GM12878 (cell line): Measurements from ENCODE around the gene MCOLN2. TPM values are rescaled to one million over a fixed set of nuclear protein-coding genes. Genes with fewer than 3 reads are reported as not detected.

Experiments used
- ATF7 ChIP-seq: fragments of 450-650 bp; IDR thresholded peaks from 2 replicates; pipeline ENCODE4 v1.6.1; 2016; ENCODE audit warnings: low read depth, mild to moderate bottlenecking
- CHD1 ChIP-seq: IDR thresholded peaks from 2 replicates; pipeline ENCODE4 v1.6.1; 2012; ENCODE audit warnings: low read depth, low read length, improper control_type of control experiment
- ETV6 ChIP-seq, 2 experiments: fragments of 450-650 bp in 1 of 2; IDR thresholded peaks in 1 of 2; conservative IDR thresholded peaks in 1 of 2; 2 replicates each; pipeline ENCODE4 v1.6.1; 2014; ENCODE audit warnings: antibody characterized with exemption in 1 of 2, borderline replicate concordance in 1 of 2, low read depth in 1 of 2, mild to moderate bottlenecking in 1 of 2, moderate library complexity in 1 of 2
- EZH2 ChIP-seq: IDR thresholded peaks from 2 replicates; pipeline ENCODE4 v1.6.1; 2012; ENCODE audit warnings: low read depth, mild to moderate bottlenecking, control low read depth, inconsistent platforms, low read length, borderline replicate concordance; ENCODE audit not compliant: control insufficient read depth
- GATAD2B ChIP-seq: fragments of 450-650 bp; conservative IDR thresholded peaks from 2 replicates; pipeline ENCODE4 v1.6.1; 2017; ENCODE audit warnings: low read depth, mild to moderate bottlenecking, moderate library complexity
- IKZF1 ChIP-seq: fragments of 450-650 bp; conservative IDR thresholded peaks from 2 replicates; pipeline ENCODE4 v1.6.1; 2017; ENCODE audit warnings: antibody characterized with exemption, mild to moderate bottlenecking
- NR2F1 ChIP-seq: fragments of 450-650 bp; conservative IDR thresholded peaks from 2 replicates; pipeline ENCODE4 v1.6.1; 2017; ENCODE audit warnings: mild to moderate bottlenecking
- PAX5 ChIP-seq: IDR thresholded peaks from 2 replicates; pipeline ENCODE4 v1.6.1; 2011; ENCODE audit warnings: low read depth, low read length, borderline replicate concordance
- PML ChIP-seq: IDR thresholded peaks from 2 replicates; pipeline ENCODE4 v1.6.1; 2012; ENCODE audit warnings: low read length, inconsistent platforms
- RCOR1 ChIP-seq: conservative IDR thresholded peaks from 2 replicates; pipeline ENCODE4 v1.6.1; 2012; ENCODE audit warnings: low read depth, low read length, improper control_type of control experiment
- RUNX3 ChIP-seq: IDR thresholded peaks from 2 replicates; pipeline ENCODE4 v1.6.1; 2012; ENCODE audit warnings: low read length, inconsistent platforms
- SIN3A ChIP-seq: IDR thresholded peaks from 2 replicates; pipeline ENCODE4 v1.6.1; 2012; ENCODE audit warnings: low read depth, low read length, improper control_type of control experiment
- SIX5 ChIP-seq: IDR thresholded peaks from 2 replicates; pipeline ENCODE4 v1.6.1; 2011; ENCODE audit warnings: mild to moderate bottlenecking, low read depth, low read length, moderate library complexity; ENCODE audit not compliant: severe bottlenecking
- SMARCA5 ChIP-seq: fragments of 450-650 bp; IDR thresholded peaks from 2 replicates; pipeline ENCODE4 v1.6.1; 2017; ENCODE audit warnings: mild to moderate bottlenecking
- SREBF1 ChIP-seq: IDR thresholded peaks from 2 replicates; pipeline ENCODE4 v1.6.1; 2012; ENCODE audit warnings: mild to moderate bottlenecking, low read length
- SREBF2 ChIP-seq: IDR thresholded peaks from 2 replicates; pipeline ENCODE4 v1.6.1; 2012; ENCODE audit warnings: mild to moderate bottlenecking, low read length
- TBL1XR1 ChIP-seq: IDR thresholded peaks from 2 replicates; pipeline ENCODE4 v1.6.1; 2012; ENCODE audit warnings: low read depth, low read length, improper control_type of control experiment
- WRNIP1 ChIP-seq: IDR thresholded peaks from 2 replicates; pipeline ENCODE4 v1.6.1; 2011; ENCODE audit warnings: low read depth, low read length, improper control_type of control experiment, borderline replicate concordance
- YBX1 ChIP-seq: fragments of 450-650 bp; IDR thresholded peaks from 2 replicates; pipeline ENCODE4 v1.6.1; 2016; ENCODE audit warnings: antibody characterized with exemption
- ZNF384 ChIP-seq: IDR thresholded peaks from 2 replicates; pipeline ENCODE4 v1.6.1; 2012; ENCODE audit warnings: low read depth, mild to moderate bottlenecking, low read length, improper control_type of control experiment, borderline replicate concordance
- ZSCAN29 ChIP-seq: fragments of 450-650 bp; IDR thresholded peaks from 2 replicates; pipeline ENCODE4 v1.6.1; 2017; ENCODE audit warnings: mild to moderate bottlenecking, moderate library complexity
- polyA plus RNA-seq, 11 experiments: library from polyadenylated mRNA; depleted of rRNA in 4 of 11; unstranded in 6 of 11; stranded (reverse) in 5 of 11; fragments of >200 nt; fragmentation: Nextera tagmentation in 4 of 11; fragmentation: Illumina TruSeq in 1 of 11; extraction: Ambion mirVana in 4 of 11; extraction: Trizol in 1 of 11; gene quantifications; 1 replicate in 1 of 11; 2 replicates in 10 of 11; pipeline versions ENCODE4 v1.2.1 to v1.2.3, GENCODE V29; 2011 to 2016; ENCODE audit warnings: inconsistent platforms in 2 of 11, missing spikeins in 2 of 11, low read depth in 1 of 11
- total RNA-seq, 4 experiments: library from RNA; depleted of rRNA in 3 of 4; stranded (reverse); fragments of >200 nt in 3 of 4; fragmentation: Illumina TruSeq in 1 of 4; extraction: Trizol in 1 of 4; gene quantifications; 2 replicates each; pipeline versions ENCODE4 v1.2.1 to v1.2.3, GENCODE V29; 2013 to 2021
- TF ChIP-seq, protein P1 (sequence below): fragments of 450-650 bp; IDR thresholded peaks from 2 replicates; pipeline ENCODE4 v1.6.1; 2017; ENCODE audit warnings: mild to moderate bottlenecking, moderate library complexity
- TF ChIP-seq, protein P2 (sequence below): fragments of 450-650 bp; IDR thresholded peaks from 2 replicates; pipeline ENCODE4 v1.6.1; 2016; ENCODE audit warnings: mild to moderate bottlenecking
- TF ChIP-seq, protein P3 (sequence below): fragments of 450-650 bp; formaldehyde crosslinking; IDR thresholded peaks from 2 replicates; pipeline ENCODE4 v1.5.0; 2022; ENCODE audit warnings: mild to moderate bottlenecking, missing genetic modification characterization

The MCOLN2 gene
- total and polyA plus RNA-seq, 10 of the 15 experiments (the other 5 are each of a cell fraction or from before 2014, with no cell fraction given): 25.9 to 233 (median 109) TPM

DNA sequence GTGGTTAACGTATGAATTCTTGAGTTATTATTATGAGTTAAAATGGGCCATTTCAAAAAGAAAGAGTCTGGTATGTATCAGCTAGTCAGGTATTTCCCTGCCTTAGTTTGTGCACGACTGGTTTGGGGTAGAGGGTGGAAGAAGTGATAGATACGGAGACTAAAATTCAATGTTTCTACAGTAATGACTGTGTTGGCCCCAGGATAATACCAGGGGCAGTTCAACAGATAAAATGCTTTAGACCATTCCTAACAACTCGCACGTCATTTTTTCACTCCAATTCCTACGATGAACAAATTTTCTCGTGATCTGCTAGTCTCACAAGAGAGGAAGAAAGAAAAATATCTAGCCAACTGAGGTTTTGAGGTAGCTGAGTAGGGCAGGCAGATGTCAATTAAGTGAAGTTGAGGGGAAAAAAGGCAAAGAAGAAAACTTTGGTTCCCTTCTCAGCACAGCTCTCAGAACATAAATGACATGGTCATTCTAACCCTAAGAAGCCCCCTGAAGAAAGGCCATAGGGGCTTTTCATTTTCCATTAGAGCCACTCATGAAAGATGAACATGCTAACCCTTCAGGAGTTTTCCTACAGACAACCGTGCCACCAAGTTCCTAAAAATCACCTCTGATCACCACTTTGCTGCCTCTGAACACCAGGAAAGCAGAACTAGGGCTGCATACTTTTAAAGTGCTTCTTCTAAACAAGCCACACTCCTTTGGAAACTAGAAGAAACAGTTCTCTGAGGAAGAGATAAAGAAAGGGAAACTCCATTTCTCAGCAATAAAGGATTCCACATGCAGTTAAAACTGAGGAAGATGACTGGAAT lies 5.6 kb downstream of the MCOLN2 start (continued):
- TF ChIP-seq, protein P1, sequence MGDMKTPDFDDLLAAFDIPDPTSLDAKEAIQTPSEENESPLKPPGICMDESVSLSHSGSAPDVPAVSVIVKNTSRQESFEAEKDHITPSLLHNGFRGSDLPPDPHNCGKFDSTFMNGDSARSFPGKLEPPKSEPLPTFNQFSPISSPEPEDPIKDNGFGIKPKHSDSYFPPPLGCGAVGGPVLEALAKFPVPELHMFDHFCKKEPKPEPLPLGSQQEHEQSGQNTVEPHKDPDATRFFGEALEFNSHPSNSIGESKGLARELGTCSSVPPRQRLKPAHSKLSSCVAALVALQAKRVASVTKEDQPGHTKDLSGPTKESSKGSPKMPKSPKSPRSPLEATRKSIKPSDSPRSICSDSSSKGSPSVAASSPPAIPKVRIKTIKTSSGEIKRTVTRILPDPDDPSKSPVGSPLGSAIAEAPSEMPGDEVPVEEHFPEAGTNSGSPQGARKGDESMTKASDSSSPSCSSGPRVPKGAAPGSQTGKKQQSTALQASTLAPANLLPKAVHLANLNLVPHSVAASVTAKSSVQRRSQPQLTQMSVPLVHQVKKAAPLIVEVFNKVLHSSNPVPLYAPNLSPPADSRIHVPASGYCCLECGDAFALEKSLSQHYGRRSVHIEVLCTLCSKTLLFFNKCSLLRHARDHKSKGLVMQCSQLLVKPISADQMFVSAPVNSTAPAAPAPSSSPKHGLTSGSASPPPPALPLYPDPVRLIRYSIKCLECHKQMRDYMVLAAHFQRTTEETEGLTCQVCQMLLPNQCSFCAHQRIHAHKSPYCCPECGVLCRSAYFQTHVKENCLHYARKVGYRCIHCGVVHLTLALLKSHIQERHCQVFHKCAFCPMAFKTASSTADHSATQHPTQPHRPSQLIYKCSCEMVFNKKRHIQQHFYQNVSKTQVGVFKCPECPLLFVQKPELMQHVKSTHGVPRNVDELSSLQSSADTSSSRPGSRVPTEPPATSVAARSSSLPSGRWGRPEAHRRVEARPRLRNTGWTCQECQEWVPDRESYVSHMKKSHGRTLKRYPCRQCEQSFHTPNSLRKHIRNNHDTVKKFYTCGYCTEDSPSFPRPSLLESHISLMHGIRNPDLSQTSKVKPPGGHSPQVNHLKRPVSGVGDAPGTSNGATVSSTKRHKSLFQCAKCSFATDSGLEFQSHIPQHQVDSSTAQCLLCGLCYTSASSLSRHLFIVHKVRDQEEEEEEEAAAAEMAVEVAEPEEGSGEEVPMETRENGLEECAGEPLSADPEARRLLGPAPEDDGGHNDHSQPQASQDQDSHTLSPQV: no peak
- TF ChIP-seq IKZF1 (peak; percentile 50), RCOR1 (no peak), SREBF2 (no peak), WRNIP1 (no peak), SMARCA5 (no peak), YBX1 (no peak), EZH2 (no peak), ETV6 (conservative IDR thresholded peaks at IDR 0.05 in 1 of 2, IDR thresholded peaks at IDR 0.05 in 1 of 2; ENCODE audit: borderline replicate concordance in 1 of 2, low read depth in 1 of 2) (peak in 1 of 2 experiments; percentile 57; a peak in 2 of 4 replicates), RUNX3 (peak; percentile 76), SREBF1 (no peak), GATAD2B (no peak), SIN3A (no peak), PML (peak; percentile 77; the same call in 1 of the 2 replicates), SIX5 (no peak), PAX5 (no peak), ZSCAN29 (no peak), TBL1XR1 (no peak), NR2F1 (no peak), CHD1 (no peak), ZNF384 (no peak), ATF7 (no peak)
- TF ChIP-seq, protein P2, sequence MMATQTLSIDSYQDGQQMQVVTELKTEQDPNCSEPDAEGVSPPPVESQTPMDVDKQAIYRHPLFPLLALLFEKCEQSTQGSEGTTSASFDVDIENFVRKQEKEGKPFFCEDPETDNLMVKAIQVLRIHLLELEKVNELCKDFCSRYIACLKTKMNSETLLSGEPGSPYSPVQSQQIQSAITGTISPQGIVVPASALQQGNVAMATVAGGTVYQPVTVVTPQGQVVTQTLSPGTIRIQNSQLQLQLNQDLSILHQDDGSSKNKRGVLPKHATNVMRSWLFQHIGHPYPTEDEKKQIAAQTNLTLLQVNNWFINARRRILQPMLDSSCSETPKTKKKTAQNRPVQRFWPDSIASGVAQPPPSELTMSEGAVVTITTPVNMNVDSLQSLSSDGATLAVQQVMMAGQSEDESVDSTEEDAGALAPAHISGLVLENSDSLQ: 0 out of 2 replicates have a peak, but pooled peaks have one; percentile 16
- TF ChIP-seq, protein P3, sequence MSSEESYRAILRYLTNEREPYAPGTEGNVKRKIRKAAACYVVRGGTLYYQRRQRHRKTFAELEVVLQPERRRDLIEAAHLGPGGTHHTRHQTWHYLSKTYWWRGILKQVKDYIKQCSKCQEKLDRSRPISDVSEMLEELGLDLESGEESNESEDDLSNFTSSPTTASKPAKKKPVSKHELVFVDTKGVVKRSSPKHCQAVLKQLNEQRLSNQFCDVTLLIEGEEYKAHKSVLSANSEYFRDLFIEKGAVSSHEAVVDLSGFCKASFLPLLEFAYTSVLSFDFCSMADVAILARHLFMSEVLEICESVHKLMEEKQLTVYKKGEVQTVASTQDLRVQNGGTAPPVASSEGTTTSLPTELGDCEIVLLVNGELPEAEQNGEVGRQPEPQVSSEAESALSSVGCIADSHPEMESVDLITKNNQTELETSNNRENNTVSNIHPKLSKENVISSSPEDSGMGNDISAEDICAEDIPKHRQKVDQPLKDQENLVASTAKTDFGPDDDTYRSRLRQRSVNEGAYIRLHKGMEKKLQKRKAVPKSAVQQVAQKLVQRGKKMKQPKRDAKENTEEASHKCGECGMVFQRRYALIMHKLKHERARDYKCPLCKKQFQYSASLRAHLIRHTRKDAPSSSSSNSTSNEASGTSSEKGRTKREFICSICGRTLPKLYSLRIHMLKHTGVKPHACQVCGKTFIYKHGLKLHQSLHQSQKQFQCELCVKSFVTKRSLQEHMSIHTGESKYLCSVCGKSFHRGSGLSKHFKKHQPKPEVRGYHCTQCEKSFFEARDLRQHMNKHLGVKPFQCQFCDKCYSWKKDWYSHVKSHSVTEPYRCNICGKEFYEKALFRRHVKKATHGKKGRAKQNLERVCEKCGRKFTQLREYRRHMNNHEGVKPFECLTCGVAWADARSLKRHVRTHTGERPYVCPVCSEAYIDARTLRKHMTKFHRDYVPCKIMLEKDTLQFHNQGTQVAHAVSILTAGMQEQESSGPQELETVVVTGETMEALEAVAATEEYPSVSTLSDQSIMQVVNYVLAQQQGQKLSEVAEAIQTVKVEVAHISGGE (CRISPR knock-in tag): no peak
